ENCODE results near the gene ECE1. TPM values are rescaled to one million over a fixed set of nuclear protein-coding genes. Genes with fewer than 3 reads are reported as not detected.
A peak's percentile ranks its signal among the peaks of the same experiment; 100 is the strongest.

ECE1 gene
- total RNA-seq, 1 experiment from 2014 or later: 192 TPM

DNA sequence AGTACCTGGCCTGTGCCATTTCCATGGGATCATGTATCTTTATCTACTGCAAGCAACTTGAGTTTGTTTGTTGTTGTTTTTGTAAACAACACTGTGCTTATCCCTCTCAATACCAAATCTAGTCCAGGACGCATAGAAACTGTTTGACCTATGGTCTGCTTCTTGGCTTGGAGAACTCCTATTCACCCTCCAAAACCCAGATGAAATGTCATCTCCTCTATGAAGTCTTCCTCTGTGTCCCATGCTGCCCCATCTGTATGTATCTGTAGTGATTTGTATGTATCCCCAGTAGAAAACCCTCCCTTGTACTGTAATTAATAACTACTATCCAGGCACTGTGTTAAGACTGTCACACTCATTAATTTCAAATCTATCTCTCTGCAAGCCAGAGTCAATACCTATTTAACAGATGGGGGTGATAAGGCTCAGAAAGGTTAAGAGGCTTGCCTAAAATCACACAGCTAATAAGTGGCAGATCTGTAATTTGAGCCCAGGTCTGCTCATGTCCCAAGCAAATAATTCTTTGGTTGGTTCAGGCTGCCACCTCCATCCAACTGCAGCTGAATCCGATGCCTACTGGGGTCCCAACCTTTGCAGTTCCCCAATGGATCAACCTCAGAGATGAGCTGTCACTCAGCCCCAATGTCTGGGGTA lies 24.6 kb upstream of the ECE1 start:
- Histone ChIP-seq H3K4me3 (ENCODE audit: low read depth in 2 of 2, low read length in 2 of 2) (no peak overlapping the region), H3K4me1 (ENCODE audit: control insufficient read depth, insufficient read depth, low read length) (peaks cover 49% of the 10 kb centered on the region), H3K27me3 (ENCODE audit: control insufficient read depth, insufficient read depth, low read length) (no peaks in the 10 kb centered on the region), H3K36me3 (ENCODE audit: control insufficient read depth, insufficient read depth, low read length) (no peaks in the 10 kb centered on the region), H3K27ac (ENCODE audit: low read length) (peak overlapping the region; percentile 60), H3K9me3 (ENCODE audit: control insufficient read depth, insufficient read depth, low read depth, low read length) (no peaks in the 10 kb centered on the region)
- ChIA-PET POLR2A (interaction anchor here (0.5 to 0.6 kb wide), 2 partner anchors 8 to 1785 kb away, joined by 3 to 8 read pairs; no protein-coding TSS in a partner anchor), CTCF (no interaction called here)
- in situ Hi-C loops (cut with HindIII; ENCODE audit: low pct_unique_long_range_greater_than_20kb, low sequenced_read_pairs) (no loop called here), intact Hi-C loops (cut with micrococcal nuclease; ENCODE audit: unreplicated experiment) (no loop called here)
- no TSS peak for BruUV-seq (replicated peaks)
- no peak for TF ChIP-seq POLR2AphosphoS5 (IDR thresholded peaks at IDR 0.05; ENCODE audit: low read depth, low read length)
- no peak for TF ChIP-seq SIN3A (IDR thresholded peaks at IDR 0.05; ENCODE audit: borderline replicate concordance, insufficient read depth, low read depth, low read length)
- TF ChIP-seq, protein P1, sequence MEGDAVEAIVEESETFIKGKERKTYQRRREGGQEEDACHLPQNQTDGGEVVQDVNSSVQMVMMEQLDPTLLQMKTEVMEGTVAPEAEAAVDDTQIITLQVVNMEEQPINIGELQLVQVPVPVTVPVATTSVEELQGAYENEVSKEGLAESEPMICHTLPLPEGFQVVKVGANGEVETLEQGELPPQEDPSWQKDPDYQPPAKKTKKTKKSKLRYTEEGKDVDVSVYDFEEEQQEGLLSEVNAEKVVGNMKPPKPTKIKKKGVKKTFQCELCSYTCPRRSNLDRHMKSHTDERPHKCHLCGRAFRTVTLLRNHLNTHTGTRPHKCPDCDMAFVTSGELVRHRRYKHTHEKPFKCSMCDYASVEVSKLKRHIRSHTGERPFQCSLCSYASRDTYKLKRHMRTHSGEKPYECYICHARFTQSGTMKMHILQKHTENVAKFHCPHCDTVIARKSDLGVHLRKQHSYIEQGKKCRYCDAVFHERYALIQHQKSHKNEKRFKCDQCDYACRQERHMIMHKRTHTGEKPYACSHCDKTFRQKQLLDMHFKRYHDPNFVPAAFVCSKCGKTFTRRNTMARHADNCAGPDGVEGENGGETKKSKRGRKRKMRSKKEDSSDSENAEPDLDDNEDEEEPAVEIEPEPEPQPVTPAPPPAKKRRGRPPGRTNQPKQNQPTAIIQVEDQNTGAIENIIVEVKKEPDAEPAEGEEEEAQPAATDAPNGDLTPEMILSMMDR (IDR thresholded peaks at IDR 0.05): no peak
- no peak for TF ChIP-seq TCF7L2 (IDR thresholded peaks at IDR 0.05; ENCODE audit: low read depth, low read length)
- no peak for TF ChIP-seq REST (IDR thresholded peaks at IDR 0.05; ENCODE audit: insufficient read depth in 1 of 2, low read depth in 2 of 2, low read length in 1 of 2)
- DNase-seq (ENCODE audit: low read depth, low spot score) (no peak), ATAC-seq (no peak)

GRCh38 chr1:21313886-21314721 lies 23.8 kb upstream of the ECE1 start:
- Histone ChIP-seq H3K4me1 (ENCODE audit: control insufficient read depth, insufficient read depth, low read length) (peaks cover 49% of the 10 kb centered on the region), H3K9me3 (ENCODE audit: control insufficient read depth, insufficient read depth, low read depth, low read length) (no peaks in the 10 kb centered on the region), H3K27me3 (ENCODE audit: control insufficient read depth, insufficient read depth, low read length) (no peaks in the 10 kb centered on the region), H3K4me3 (ENCODE audit: low read depth in 2 of 2, low read length in 2 of 2) (no peak overlapping the region), H3K27ac (ENCODE audit: low read length) (peak overlapping the region; percentile 60), H3K36me3 (ENCODE audit: control insufficient read depth, insufficient read depth, low read length) (no peaks in the 10 kb centered on the region)
- TF ChIP-seq TCF7L2 (IDR thresholded peaks at IDR 0.05; ENCODE audit: low read depth, low read length) (no peak), REST (IDR thresholded peaks at IDR 0.05; ENCODE audit: insufficient read depth in 1 of 2, low read depth in 2 of 2, low read length in 1 of 2) (no peak), SIN3A (IDR thresholded peaks at IDR 0.05; ENCODE audit: borderline replicate concordance, insufficient read depth, low read depth, low read length) (no peak), POLR2AphosphoS5 (IDR thresholded peaks at IDR 0.05; ENCODE audit: low read depth, low read length) (no peak)
- TF ChIP-seq, protein P1 (IDR thresholded peaks at IDR 0.05): no peak
- CTCF ChIA-PET: no interaction called here
- BruUV-seq (replicated peaks): no TSS peak
- intact Hi-C loops (cut with micrococcal nuclease; ENCODE audit: unreplicated experiment): no loop called here
- ATAC-seq (no peak), DNase-seq (ENCODE audit: low read depth, low spot score) (no peak)
- POLR2A ChIA-PET: no interaction called here
- in situ Hi-C loops (cut with HindIII; ENCODE audit: low pct_unique_long_range_greater_than_20kb, low sequenced_read_pairs): no loop called here
